GM12874 (cell line): ENCODE measurements around the gene TGFB2.

Source experiments
- CTCF ChIP-seq: IDR thresholded peaks from 2 replicates; pipeline ENCODE4 v1.5.1; 2011; ENCODE audit warnings: low read depth, mild to moderate bottlenecking, control low read depth, low read length, moderate library complexity; ENCODE audit not compliant: insufficient read depth

Gene TGFB2

GRCh38 chr1:218344814-218345672 lies at the start of gene TGFB2:
TSS of gene TGFB2 (plus strand) at chr1:218345336. CDS start at chr1:218346702, 1,366 bp downstream.
- TF ChIP-seq CTCF: no peak

GRCh38 chr1:218296162-218296561 lies 49.0 kb upstream of the TGFB2 start:
- no peak for TF ChIP-seq CTCF

- no peak for TF ChIP-seq CTCF
Observed at GRCh38 chr1:218297461-218297860, 47.7 kb upstream of the TGFB2 start.

GRCh38 chr1:218297867-218298266 lies 47.3 kb upstream of the TGFB2 start:
- no peak for TF ChIP-seq CTCF

GRCh38 chr1:218298398-218298797 lies 46.7 kb upstream of the TGFB2 start:
- no peak for TF ChIP-seq CTCF

- no peak for TF ChIP-seq CTCF
Observed at GRCh38 chr1:218299416-218299815, 45.7 kb upstream of the TGFB2 start.

- TF ChIP-seq CTCF: no peak
Observed at GRCh38 chr1:218301217-218301616, 43.9 kb upstream of the TGFB2 start.
